ENCODE results near the gene PC. TPM values are rescaled to one million over a fixed set of nuclear protein-coding genes. Genes with fewer than 3 reads are reported as not detected.

The PC gene
- total RNA-seq, 1 experiment from 2014 or later, result 8.6 TPM

- DNase-seq (ENCODE audit: low spot score), result no peak
Measured at GRCh38 chr11:66910669-66911068, 47.5 kb downstream of the PC start.

GRCh38 chr11:66910016-66910415 lies 48.2 kb downstream of the PC start:
- DNase-seq (ENCODE audit: low spot score), result no peak

- no peak for DNase-seq (ENCODE audit: low spot score)
Measured at GRCh38 chr11:66909181-66909580, 49.0 kb downstream of the PC start.

- DNase-seq (ENCODE audit: low spot score), result no peak
Measured at GRCh38 chr11:66907751-66908630, 50.2 kb downstream of the PC start.

GRCh38 chr11:66906061-66906733 lies 52.0 kb downstream of the PC start:
- no peak for DNase-seq (ENCODE audit: low spot score)

- DNase-seq (ENCODE audit: low spot score), result no peak
Measured at GRCh38 chr11:66905631-66906030, 52.6 kb downstream of the PC start.

- DNase-seq (ENCODE audit: low spot score), result no peak
Measured at GRCh38 chr11:66904981-66905521, 53.1 kb downstream of the PC start.

- DNase-seq (ENCODE audit: low spot score), result no peak
Measured at GRCh38 chr11:66904561-66904960, 53.6 kb downstream of the PC start.

- peak; percentile 38 for DNase-seq (ENCODE audit: low spot score)
Measured at GRCh38 chr11:66904055-66904454, 54.1 kb downstream of the PC start.

GRCh38 chr11:66902486-66903177 lies 55.6 kb downstream of the PC start:
- DNase-seq (ENCODE audit: low spot score), result no peak

- no peak for DNase-seq (ENCODE audit: low spot score)
Measured at GRCh38 chr11:66901964-66902390, 56.2 kb downstream of the PC start.

GRCh38 chr11:66894141-66894540 lies 64.0 kb downstream of the PC start:
- DNase-seq (ENCODE audit: low spot score), result no peak

- no peak for DNase-seq (ENCODE audit: low spot score)
Measured at GRCh38 chr11:66892911-66893310, 65.3 kb downstream of the PC start.

- peak; percentile 95 for DNase-seq (ENCODE audit: low spot score)
Measured at GRCh38 chr11:66891851-66892660, 66.1 kb downstream of the PC start.

GRCh38 chr11:66889960-66890359 lies 68.2 kb downstream of the PC start:
- DNase-seq (ENCODE audit: low spot score), result no peak

GRCh38 chr11:66888282-66888681 lies 69.9 kb downstream of the PC start:
- no peak for DNase-seq (ENCODE audit: low spot score)

GRCh38 chr11:66887526-66887925 lies 70.7 kb downstream of the PC start:
- no peak for DNase-seq (ENCODE audit: low spot score)

- peak; percentile 90 for DNase-seq (ENCODE audit: low spot score)
Measured at GRCh38 chr11:66886671-66887221, 71.4 kb downstream of the PC start.

GRCh38 chr11:66885950-66886440 lies 72.2 kb downstream of the PC start:
- DNase-seq (ENCODE audit: low spot score), result no peak

- no peak for DNase-seq (ENCODE audit: low spot score)
Measured at GRCh38 chr11:66885469-66885868, 72.7 kb downstream of the PC start.

- DNase-seq (ENCODE audit: low spot score), result no peak
Measured at GRCh38 chr11:66884443-66884842, 73.7 kb downstream of the PC start.

Measured in A172 (cell line).